HepG2 (cell line): ENCODE data around the gene USP10.

Source experiments
- AKAP8 ChIP-seq: sonication (generic); formaldehyde crosslinking; IDR thresholded peaks from 2 replicates; pipeline ENCODE4 v1.5.1; 2020; ENCODE audit warnings: mild to moderate bottlenecking, missing genetic modification reagents
- BCLAF1 ChIP-seq: fragments of 450-650 bp; IDR thresholded peaks from 2 replicates; pipeline ENCODE4 v1.6.1; 2017; ENCODE audit warnings: mild to moderate bottlenecking
- CBFB ChIP-seq: sonication (generic); formaldehyde crosslinking; IDR thresholded peaks from 2 replicates; pipeline ENCODE4 v1.4.0; 2020; ENCODE audit warnings: missing genetic modification reagents
- CTCF ChIP-seq: sonication (generic); formaldehyde crosslinking; IDR thresholded peaks from 2 replicates; pipeline ENCODE4 v1.5.0; 2020; ENCODE audit warnings: mild to moderate bottlenecking, missing genetic modification reagents, moderate library complexity
- ERF ChIP-seq: IDR thresholded peaks from 2 replicates; pipeline ENCODE4 v1.6.1; 2018; ENCODE audit warnings: missing biosample characterization, missing genetic modification reagents
- FOXP1 ChIP-seq, 2 experiments: fragments of 450-650 bp in 1 of 2; IDR thresholded peaks; 2 replicates each; pipeline ENCODE4 v1.6.1; 2017 to 2018; ENCODE audit warnings: antibody characterized with exemption in 1 of 2
- HNRNPK ChIP-seq: fragments of 200-400 bp; formaldehyde crosslinking; IDR thresholded peaks from 2 replicates; pipeline ENCODE4 v1.6.1; 2018; ENCODE audit warnings: low read length, low read depth, moderate library complexity, mild to moderate bottlenecking; ENCODE audit not compliant: poor library complexity, severe bottlenecking
- MLX ChIP-seq: IDR thresholded peaks from 2 replicates; pipeline ENCODE4 v1.6.1; 2016
- MXI1 ChIP-seq: IDR thresholded peaks from 3 replicates; pipeline ENCODE4 v1.6.1; 2012; ENCODE audit warnings: low read depth, low read length, inconsistent platforms, borderline replicate concordance
- MZF1 ChIP-seq: sonication (generic); formaldehyde crosslinking; IDR thresholded peaks from 2 replicates; pipeline ENCODE4 v1.8.1; 2023; ENCODE audit warnings: mild to moderate bottlenecking, missing genetic modification reagents, borderline replicate concordance
- POLR2A ChIP-seq, 2 experiments: IDR thresholded peaks; 2 replicates each; pipeline ENCODE4 v1.6.1; 2011; ENCODE audit warnings: low read depth in 2 of 2, low read length in 2 of 2, mild to moderate bottlenecking in 1 of 2, moderate library complexity in 1 of 2; ENCODE audit not compliant: insufficient read depth in 1 of 2
- TP53 ChIP-seq: sonication (generic); formaldehyde crosslinking; conservative IDR thresholded peaks from 2 replicates; pipeline ENCODE4 v1.4.0; 2020; ENCODE audit warnings: missing genetic modification reagents

GRCh38 chr16:84703681-84704080 lies 3.9 kb downstream of the USP10 start:
- TF ChIP-seq TP53 (CRISPR knock-in tag), result no peak
- no peak for TF ChIP-seq MZF1
- TF ChIP-seq MLX (CRISPR knock-in tag), result no peak
- no peak for TF ChIP-seq POLR2A (IDR thresholded peaks at IDR 0.05; ENCODE audit: insufficient read depth in 1 of 2, low read depth in 2 of 2, low read length in 2 of 2)
- no peak for TF ChIP-seq CBFB (CRISPR knock-in tag)
- TF ChIP-seq CTCF (CRISPR knock-in tag), result no peak
- no peak for TF ChIP-seq ERF (CRISPR knock-in tag)
- no peak for TF ChIP-seq FOXP1 (IDR thresholded peaks at IDR 0.05)
- no peak for TF ChIP-seq FOXP1 (CRISPR knock-in tag; IDR thresholded peaks at IDR 0.05)
- no peak for TF ChIP-seq BCLAF1
- TF ChIP-seq AKAP8, result no peak
- no peak for TF ChIP-seq HNRNPK
- TF ChIP-seq MXI1, result no peak
